GM19467 (cell line): ENCODE results near the gene APOBEC3B.
A peak's percentile ranks its signal among the peaks of the same experiment; 100 is the strongest.
"Not testable (repeated sequence)": the region's sequence is repeated elsewhere in the genome, so short reads cannot be mapped to it uniquely, and the experiment has no call there.

Experiments
- ATAC-seq: cut with Tn5 transposase; IDR thresholded peaks from one replicate; pipeline ENCODE4 v1.9.1; 2021; ENCODE audit warnings: mild to moderate bottlenecking, moderate library complexity; ENCODE audit not compliant: unreplicated experiment

The APOBEC3B gene

GRCh38 chr22:38987171-38987895 lies 5.2 kb downstream of the APOBEC3B start:
- ATAC-seq = no peak

GRCh38 chr22:38989466-38989865 lies 7.3 kb downstream of the APOBEC3B start:
- ATAC-seq = no peak

GRCh38 chr22:38992871-38993371 lies 10.8 kb downstream of the APOBEC3B start:
- not testable (repeated sequence) for ATAC-seq

GRCh38 chr22:38996105-38996504 lies 14.0 kb downstream of the APOBEC3B start:
- ATAC-seq = no peak

- no peak for ATAC-seq
Measured at GRCh38 chr22:38997518-38997917, 15.4 kb downstream of the APOBEC3B start.

GRCh38 chr22:39003165-39003638 lies 21.1 kb downstream of the APOBEC3B start:
- ATAC-seq = peak; percentile 61

GRCh38 chr22:39007177-39007576 lies 25.0 kb downstream of the APOBEC3B start:
- no peak for ATAC-seq

- ATAC-seq = not testable (repeated sequence)
Measured at GRCh38 chr22:39008271-39008850, 26.2 kb downstream of the APOBEC3B start.

GRCh38 chr22:39010946-39011345 lies 28.8 kb downstream of the APOBEC3B start:
- no peak for ATAC-seq

GRCh38 chr22:39012533-39013511 lies 30.7 kb downstream of the APOBEC3B start:
- ATAC-seq = no peak

GRCh38 chr22:39013561-39013941 lies 31.4 kb downstream of the APOBEC3B start:
- not testable (repeated sequence) for ATAC-seq

GRCh38 chr22:39013942-39014722 lies 32.0 kb downstream of the APOBEC3B start, which contains the start of gene APOBEC3C:
Gene APOBEC3C, plus strand, starts transcription at chr22:39014257. Its CDS starts 106 bp downstream, at chr22:39014363.
- peak; percentile 92 for ATAC-seq

- not testable (repeated sequence) for ATAC-seq
Measured at GRCh38 chr22:39014723-39015121, 32.6 kb downstream of the APOBEC3B start.

- ATAC-seq = no peak
Measured at GRCh38 chr22:39016592-39016991, 34.4 kb downstream of the APOBEC3B start.

- ATAC-seq = no peak
Measured at GRCh38 chr22:39017596-39018365, 35.6 kb downstream of the APOBEC3B start.

- not testable (repeated sequence) for ATAC-seq
Measured at GRCh38 chr22:39020021-39020651, 38.0 kb downstream of the APOBEC3B start.

GRCh38 chr22:39021552-39022250 lies 39.6 kb downstream of the APOBEC3B start:
- no peak for ATAC-seq
